Trophoblast cell (in vitro differentiated cells and primary cell): ENCODE data around the gene TXNL4A.

Source experiments
- DNase-seq, 2 donors: peaks; one replicate each; pipeline ENCODE4 v3.0.0-alpha.2; 2016
- H2AFZ ChIP-seq: 2 replicates; pipeline ENCODE4 v1.6.1; 2013; ENCODE audit warnings: low read length, moderate library complexity, mild to moderate bottlenecking; ENCODE audit not compliant: insufficient read depth, poor library complexity
- H2AK5ac ChIP-seq: 2 replicates; pipeline ENCODE4 v1.6.1; 2013; ENCODE audit warnings: mild to moderate bottlenecking, low read length
- H2BK120ac ChIP-seq: 2 replicates; pipeline ENCODE4 v1.6.1; 2013; ENCODE audit warnings: low read length, mild to moderate bottlenecking, moderate library complexity; ENCODE audit not compliant: insufficient read depth, poor library complexity
- H2BK12ac ChIP-seq: 2 replicates; pipeline ENCODE4 v1.6.1; 2013; ENCODE audit warnings: mild to moderate bottlenecking, low read length, moderate library complexity
- H2BK5ac ChIP-seq: 2 replicates; pipeline ENCODE4 v1.6.1; 2013; ENCODE audit warnings: low read length, low read depth, moderate library complexity, mild to moderate bottlenecking; ENCODE audit not compliant: poor library complexity
- H3K14ac ChIP-seq: 2 replicates; pipeline ENCODE4 v1.6.1; 2013; ENCODE audit warnings: mild to moderate bottlenecking, low read length
- H3K18ac ChIP-seq: 2 replicates; pipeline ENCODE4 v1.6.1; 2013; ENCODE audit warnings: mild to moderate bottlenecking, low read length
- H3K23ac ChIP-seq: 2 replicates; pipeline ENCODE4 v1.6.1; 2013; ENCODE audit warnings: low read length
- H3K27ac ChIP-seq: 2 replicates; pipeline ENCODE4 v1.5.1; 2013; ENCODE audit warnings: low read depth, mild to moderate bottlenecking, inconsistent platforms, low read length, moderate library complexity
- H3K27me3 ChIP-seq: 2 replicates; pipeline ENCODE4 v1.6.1; 2013; ENCODE audit warnings: inconsistent platforms, mild to moderate bottlenecking, low read length, moderate library complexity; ENCODE audit not compliant: insufficient read depth
- H3K36me3 ChIP-seq, 2 experiments: 1 replicate in 1 of 2; 2 replicates in 1 of 2; pipeline ENCODE4 v1.6.1; 2013; ENCODE audit warnings: low read length in 2 of 2, mild to moderate bottlenecking in 2 of 2, moderate library complexity in 1 of 2; ENCODE audit not compliant: insufficient read depth in 2 of 2, control insufficient read depth in 1 of 2
- H3K4ac ChIP-seq: 2 replicates; pipeline ENCODE4 v1.6.1; 2013; ENCODE audit warnings: low read depth, mild to moderate bottlenecking, low read length, moderate library complexity
- H3K4me1 ChIP-seq, 2 experiments: 1 replicate in 1 of 2; 2 replicates in 1 of 2; pipeline ENCODE4 v1.6.1; 2013; ENCODE audit warnings: low read length in 2 of 2, mild to moderate bottlenecking in 2 of 2, moderate library complexity in 1 of 2; ENCODE audit not compliant: insufficient read depth in 2 of 2, control insufficient read depth in 1 of 2
- H3K4me2 ChIP-seq: 2 replicates; pipeline ENCODE4 v1.6.1; 2013; ENCODE audit warnings: inconsistent platforms, mild to moderate bottlenecking, low read length, moderate library complexity
- H3K4me3 ChIP-seq: 2 replicates; pipeline ENCODE4 v1.5.1; 2013; ENCODE audit warnings: mild to moderate bottlenecking, low read depth, low read length, inconsistent platforms
- H3K79me1 ChIP-seq: one replicate; pipeline ENCODE4 v1.6.1; 2013; ENCODE audit warnings: low read length
- H3K79me2 ChIP-seq: 2 replicates; pipeline ENCODE4 v1.6.1; 2013; ENCODE audit warnings: low read length, mild to moderate bottlenecking; ENCODE audit not compliant: control insufficient read depth, insufficient read depth, poor library complexity
- H3K9ac ChIP-seq: 2 replicates; pipeline ENCODE4 v1.6.1; 2013; ENCODE audit warnings: mild to moderate bottlenecking, low read length
- H3K9me3 ChIP-seq: 2 replicates; pipeline ENCODE4 v1.6.1; 2013; ENCODE audit warnings: low read depth, mild to moderate bottlenecking, control low read depth, inconsistent platforms, low read length; ENCODE audit not compliant: insufficient read depth
- H4K12ac ChIP-seq: 2 replicates; pipeline ENCODE4 v1.6.1; 2013; ENCODE audit warnings: low read depth, mild to moderate bottlenecking, low read length, moderate library complexity
- H4K8ac ChIP-seq: 2 replicates; pipeline ENCODE4 v1.6.1; 2013; ENCODE audit warnings: low read depth, mild to moderate bottlenecking, low read length, moderate library complexity
- H4K91ac ChIP-seq: one replicate; pipeline ENCODE4 v1.6.1; 2013; ENCODE audit warnings: low read depth, mild to moderate bottlenecking, low read length, moderate library complexity
- WGBS: extraction: QIAGEN DNeasy Blood & Tissue Kit; methylation state at CpG from one replicate; pipeline ENCODE4 v1.1.7; 2013; ENCODE audit warnings: missing lambda C conversion rate; ENCODE audit not compliant: insufficient read length, insufficient coverage; ENCODE audit errors: extremely low coverage; 5-methylcytosine and 5-hydroxymethylcytosine counted together

Gene TXNL4A

GRCh38 chr18:79930020-79930642, 58.2 kb downstream of the TXNL4A start:
- peaks cover 4% of the 10 kb centered on the region in 2 experiments for H3K36me3 ChIP-seq
- H2AFZ ChIP-seq = no peak overlapping the region
- H3K4me3 ChIP-seq = no peak overlapping the region
- no peak overlapping the region for H3K4me2 ChIP-seq
- DNase-seq = no peak
- peaks cover 0 to 6% of the 10 kb centered on the region in 2 experiments for H3K4me1 ChIP-seq
- no peak overlapping the region for H4K8ac ChIP-seq
- H3K18ac ChIP-seq = no peak overlapping the region
- H4K91ac ChIP-seq = no peak overlapping the region
- no peak overlapping the region for H3K27ac ChIP-seq
- H3K79me2 ChIP-seq = no peaks in the 10 kb centered on the region
- peaks cover 4% of the 10 kb centered on the region for H3K9me3 ChIP-seq
- H3K4ac ChIP-seq = no peak overlapping the region
- H3K27me3 ChIP-seq = no peaks in the 10 kb centered on the region
- H4K12ac ChIP-seq = no peak overlapping the region
- H3K9ac ChIP-seq = no peak overlapping the region
- no CpG with 5 or more reads among the region's 2 CpGs for WGBS
- no peak overlapping the region for H2BK120ac ChIP-seq
- H2AK5ac ChIP-seq = no peak overlapping the region
- H2BK12ac ChIP-seq = no peak overlapping the region
- no peaks in the 10 kb centered on the region for H3K79me1 ChIP-seq
- no peak overlapping the region for H2BK5ac ChIP-seq
- no peak overlapping the region for H3K14ac ChIP-seq
- no peak overlapping the region for H3K23ac ChIP-seq

DNA sequence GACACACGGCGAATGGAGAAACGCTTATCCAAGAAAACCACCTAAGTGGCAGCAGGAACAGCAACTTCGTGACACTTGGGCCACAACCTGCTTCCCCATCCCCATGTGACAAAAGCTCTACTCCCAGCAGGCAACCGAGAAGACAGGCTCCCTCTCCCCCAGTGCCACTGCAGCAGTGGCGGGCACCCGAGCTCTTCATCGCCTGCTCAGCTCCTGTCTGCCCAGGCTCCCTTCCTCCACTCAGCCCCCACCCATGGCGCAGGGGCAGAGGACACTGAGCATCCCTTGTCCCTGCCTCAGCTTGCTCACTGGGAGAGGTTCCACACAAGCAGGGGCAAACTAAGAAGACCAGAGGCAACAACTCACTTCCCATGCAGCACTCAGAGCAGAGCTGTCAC, 59.8 kb downstream of the TXNL4A start:
- H3K14ac ChIP-seq = no peak overlapping the region
- peaks cover 7% of the 10 kb centered on the region for H3K9me3 ChIP-seq
- H3K4me3 ChIP-seq = no peak overlapping the region
- no CpG with 5 or more reads among the region's 9 CpGs for WGBS
- H4K8ac ChIP-seq = no peak overlapping the region
- no peak overlapping the region for H2BK120ac ChIP-seq
- H3K27ac ChIP-seq = no peak overlapping the region
- no peak for DNase-seq
- no peak overlapping the region for H3K18ac ChIP-seq
- no peak overlapping the region for H4K12ac ChIP-seq
- no peak overlapping the region for H3K4ac ChIP-seq
- peaks cover 5 to 14% of the 10 kb centered on the region in 2 experiments for H3K36me3 ChIP-seq
- no peaks in the 10 kb centered on the region for H3K79me1 ChIP-seq
- no peak overlapping the region for H2AFZ ChIP-seq
- H3K23ac ChIP-seq = no peak overlapping the region
- no peak overlapping the region for H4K91ac ChIP-seq
- no peak overlapping the region for H2BK5ac ChIP-seq
- H3K4me2 ChIP-seq = no peak overlapping the region
- H3K4me1 ChIP-seq = peaks cover 0 to 2% of the 10 kb centered on the region in 2 experiments
- no peaks in the 10 kb centered on the region for H3K27me3 ChIP-seq
- no peak overlapping the region for H2BK12ac ChIP-seq
- H3K9ac ChIP-seq = no peak overlapping the region
- no peaks in the 10 kb centered on the region for H3K79me2 ChIP-seq
- H2AK5ac ChIP-seq = no peak overlapping the region

DNA sequence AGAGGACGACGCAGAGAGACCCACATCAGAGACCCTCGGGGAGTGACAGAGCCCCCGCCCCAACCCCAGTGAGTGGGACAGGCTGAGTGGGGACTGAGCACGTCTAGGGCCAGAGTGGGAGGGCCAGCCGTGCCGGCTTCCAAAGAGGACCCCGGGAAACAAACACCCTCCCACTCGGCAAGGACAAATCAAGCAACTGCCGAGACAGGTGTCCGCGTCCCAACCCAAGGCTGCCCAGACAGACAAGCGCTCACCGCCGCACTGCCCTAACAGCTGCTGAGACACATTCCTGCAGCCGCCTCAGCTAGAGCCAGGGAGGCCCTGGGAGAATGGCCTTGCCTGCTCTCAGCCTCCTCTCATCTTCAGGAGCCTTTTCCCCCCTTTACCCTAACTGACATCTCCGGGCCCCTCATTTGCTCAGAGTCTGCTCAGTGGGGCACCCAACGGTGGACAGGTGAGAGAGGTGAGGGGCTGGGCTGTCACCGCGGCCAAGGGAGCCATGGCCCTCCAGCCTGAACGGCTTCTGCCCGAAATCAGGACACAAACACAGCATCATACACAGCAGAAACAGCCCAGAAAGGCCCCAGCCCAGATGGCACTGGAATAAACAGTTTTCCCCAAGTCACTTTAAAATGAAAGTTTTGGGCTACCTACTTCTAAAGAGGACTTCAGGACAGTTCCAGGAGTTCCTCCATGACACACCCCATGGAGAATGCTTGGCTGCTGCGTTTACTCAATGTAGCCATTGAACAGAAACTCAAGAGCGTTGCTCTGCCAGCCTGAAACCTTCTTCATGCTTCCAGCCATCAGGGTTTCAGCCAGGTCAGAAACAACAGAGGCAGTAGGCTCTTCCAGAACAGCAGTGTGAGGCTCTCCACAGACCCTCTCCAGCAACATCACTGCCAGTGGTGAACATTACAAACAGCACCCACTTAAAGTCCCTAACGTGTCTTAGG, 60.5 kb downstream of the TXNL4A start:
- Histone ChIP-seq H3K4ac (no peak overlapping the region), H2BK5ac (no peak overlapping the region), H3K23ac (no peak overlapping the region), H2AK5ac (no peak overlapping the region), H3K27ac (no peak overlapping the region), H3K27me3 (no peaks in the 10 kb centered on the region), H4K12ac (no peak overlapping the region), H3K79me2 (no peaks in the 10 kb centered on the region), H2BK12ac (no peak overlapping the region), H3K9me3 (peaks cover 7% of the 10 kb centered on the region), H3K9ac (no peak overlapping the region), H3K14ac (no peak overlapping the region), H2AFZ (no peak overlapping the region), H3K4me3 (no peak overlapping the region), H2BK120ac (no peak overlapping the region), H3K79me1 (no peaks in the 10 kb centered on the region), H3K18ac (no peak overlapping the region), H3K36me3 (peaks cover 5 to 15% of the 10 kb centered on the region in 2 experiments), H3K4me2 (no peak overlapping the region), H4K91ac (no peak overlapping the region), H4K8ac (no peak overlapping the region), H3K4me1 (peaks cover 0 to 2% of the 10 kb centered on the region in 2 experiments)
- DNase-seq = no peak
- no CpG with 5 or more reads among the region's 25 CpGs for WGBS

GRCh38 chr18:79926715-79927606, 61.4 kb downstream of the TXNL4A start:
- no peak overlapping the region for H4K91ac ChIP-seq
- DNase-seq = no peak
- no peak overlapping the region for H4K12ac ChIP-seq
- no peak overlapping the region for H3K9ac ChIP-seq
- H3K4me2 ChIP-seq = no peak overlapping the region
- H3K27me3 ChIP-seq = no peaks in the 10 kb centered on the region
- no peak overlapping the region for H3K18ac ChIP-seq
- H2AFZ ChIP-seq = no peak overlapping the region
- H3K27ac ChIP-seq = no peak overlapping the region
- H2BK120ac ChIP-seq = no peak overlapping the region
- H3K14ac ChIP-seq = no peak overlapping the region
- H2BK12ac ChIP-seq = no peak overlapping the region
- H3K9me3 ChIP-seq = peaks cover 7% of the 10 kb centered on the region
- no peak overlapping the region for H4K8ac ChIP-seq
- H3K4me1 ChIP-seq = peaks cover 0 to 2% of the 10 kb centered on the region in 2 experiments
- H3K4ac ChIP-seq = no peak overlapping the region
- H3K79me2 ChIP-seq = no peaks in the 10 kb centered on the region
- peaks cover 5 to 15% of the 10 kb centered on the region in 2 experiments for H3K36me3 ChIP-seq
- no peak overlapping the region for H3K4me3 ChIP-seq
- H3K23ac ChIP-seq = no peak overlapping the region
- no peaks in the 10 kb centered on the region for H3K79me1 ChIP-seq
- WGBS = no CpG with 5 or more reads among the region's 21 CpGs
- no peak overlapping the region for H2BK5ac ChIP-seq
- H2AK5ac ChIP-seq = no peak overlapping the region
